Activated CD4-positive, alpha-beta memory T cell treated with anti-CD3 and anti-CD28 coated beads, Interleukin-2, amount 10 ng/mL, durations not matched to agents 7 days and 5 days (primary cell): ENCODE measurements around the gene POLR3B. TPM values are rescaled to one million over a fixed set of nuclear protein-coding genes. Genes with fewer than 3 reads are reported as not detected.
A peak's percentile ranks its signal among the peaks of the same experiment; 100 is the strongest.
"Not testable (repeated sequence)": the region's sequence is repeated elsewhere in the genome, so short reads cannot be mapped to it uniquely, and the experiment has no call there.

Experiments
- CTCF ChIA-PET: fragments of 350-600 bp; sonication (Branson Sonifier 250); formaldehyde crosslinking; loops from one replicate; lab custom pipeline; 2021; ENCODE audit warnings: antibody characterized with exemption, inconsistent platforms; lab: Charles Lee
- POLR2A ChIA-PET: fragments of 350-600 bp; sonication (Branson Sonifier 250); formaldehyde crosslinking; loops from one replicate; lab custom pipeline; 2021; ENCODE audit warnings: antibody characterized with exemption; lab: Charles Lee
- DNase-seq: peaks from one replicate; pipeline ENCODE4 v3.0.0-alpha.2; 2020
- H3K27ac Mint-ChIP-seq: one replicate; pipeline ENCODE4 v1.8.0; 2021; ENCODE audit warnings: mild to moderate bottlenecking, mixed read lengths
- H3K27me3 Mint-ChIP-seq: one replicate; pipeline ENCODE4 v1.8.0; 2021; ENCODE audit warnings: mixed read lengths
- H3K36me3 Mint-ChIP-seq: one replicate; pipeline ENCODE4 v1.8.0; 2021; ENCODE audit warnings: low read depth, mixed read lengths
- H3K4me1 Mint-ChIP-seq: one replicate; pipeline ENCODE4 v1.8.0; 2021; ENCODE audit warnings: mixed read lengths
- H3K4me3 Mint-ChIP-seq: one replicate; pipeline ENCODE4 v1.8.0; 2021; ENCODE audit warnings: mild to moderate bottlenecking, mixed read lengths
- H3K9me3 Mint-ChIP-seq: one replicate; pipeline ENCODE4 v1.8.0; 2021; ENCODE audit warnings: mixed read lengths
- total RNA-seq, 2 experiments: library from RNA; stranded (reverse); gene quantifications; one replicate each; pipeline ENCODE4 v1.2.3, GENCODE V29; 2021

POLR3B gene
- total RNA-seq, 2 experiments from 2014 or later, result 3.7 to 4.4 TPM

DNA sequence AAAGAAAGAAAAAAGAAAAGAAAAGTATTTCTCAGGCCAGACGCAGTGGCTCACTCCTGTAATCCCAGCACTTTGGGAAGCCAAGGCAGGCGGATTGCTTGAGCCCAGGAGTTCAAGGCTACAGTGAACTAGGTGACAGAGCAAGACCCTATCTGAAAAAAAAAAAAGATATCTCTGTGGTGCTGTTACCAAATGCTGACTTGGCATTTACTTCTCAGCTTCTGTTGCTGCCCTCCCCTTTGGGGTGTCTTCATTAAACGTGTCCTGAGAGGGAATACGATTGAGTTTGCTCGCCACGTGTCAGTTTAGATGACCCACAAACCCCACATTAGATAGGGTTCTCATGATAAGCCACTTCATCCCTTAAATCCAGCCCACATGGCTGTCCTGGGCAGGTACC, 4.4 kb upstream of the POLR3B start:
- Mint-ChIP-seq H3K27ac (no peak overlapping the region), H3K27me3 (peaks cover 4% of the 10 kb centered on the region), H3K36me3 (no peaks in the 10 kb centered on the region), H3K4me3 (no peak overlapping the region), H3K4me1 (peaks cover 11% of the 10 kb centered on the region), H3K9me3 (no peaks in the 10 kb centered on the region)
- DNase-seq, result no peak
- POLR2A ChIA-PET, result no interaction called here
- CTCF ChIA-PET, result no interaction called here

DNA sequence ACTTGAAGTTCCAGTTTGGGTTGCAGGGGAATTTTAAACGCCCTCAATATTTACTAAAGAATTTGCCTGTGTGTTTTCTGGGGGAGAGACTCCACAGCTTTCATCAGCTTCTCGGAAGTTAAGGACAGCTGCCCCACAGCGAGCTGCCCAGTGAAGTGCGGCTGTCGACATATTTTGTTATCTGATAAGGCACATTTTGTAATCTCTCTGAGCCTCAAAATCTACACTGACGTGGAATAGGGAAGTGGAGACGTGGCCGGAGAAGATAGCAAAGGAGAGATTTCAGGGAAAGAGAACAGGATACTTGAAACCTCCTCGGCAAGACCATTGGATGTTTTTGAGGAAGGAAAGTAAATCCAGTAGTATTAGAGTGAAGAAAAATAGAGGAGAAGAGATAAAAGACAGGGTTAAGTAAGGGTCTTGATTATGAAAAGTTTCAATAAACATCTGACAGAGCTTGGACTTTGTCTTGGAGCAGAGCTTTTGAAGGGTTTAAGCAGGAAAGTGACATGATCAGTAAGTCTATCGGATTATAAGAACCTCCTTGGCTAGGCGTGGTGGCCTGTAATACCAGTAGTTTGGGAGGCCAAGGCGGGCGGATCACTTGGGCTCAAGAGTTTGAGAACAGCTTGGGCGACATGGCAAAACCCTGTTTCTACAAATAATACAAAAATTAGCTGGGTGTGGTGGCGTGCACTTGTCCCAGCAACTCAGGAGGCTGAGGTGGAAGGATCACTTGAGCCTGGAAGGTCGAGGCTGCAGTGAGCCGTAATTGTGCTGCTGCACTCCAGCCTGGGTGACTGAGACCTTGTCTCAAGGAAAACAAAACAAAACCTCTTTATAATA, 1.1 kb downstream of the POLR3B start:
- Mint-ChIP-seq H3K36me3 (no peaks in the 10 kb centered on the region), H3K4me1 (peaks cover 20% of the 10 kb centered on the region), H3K27me3 (no peaks in the 10 kb centered on the region), H3K9me3 (no peaks in the 10 kb centered on the region), H3K27ac (peak overlapping the region; percentile 88), H3K4me3 (peak overlapping the region; percentile 87)
- POLR2A ChIA-PET, result interaction anchor here (0.7 to 3.9 kb wide), 9 partner anchors 8 to 626 kb away, joined by 3 to 47 read pairs (median 5); partner anchors contain the start of genes TCP11L2 and TMEM263
- DNase-seq, result no peak
- CTCF ChIA-PET, result interaction anchor here (0.7 to 3.3 kb wide), 22 partner anchors 9 to 597 kb away, joined by 3 to 27 read pairs (median 5); partner anchors contain the start of genes TCP11L2 and TMEM263

DNA sequence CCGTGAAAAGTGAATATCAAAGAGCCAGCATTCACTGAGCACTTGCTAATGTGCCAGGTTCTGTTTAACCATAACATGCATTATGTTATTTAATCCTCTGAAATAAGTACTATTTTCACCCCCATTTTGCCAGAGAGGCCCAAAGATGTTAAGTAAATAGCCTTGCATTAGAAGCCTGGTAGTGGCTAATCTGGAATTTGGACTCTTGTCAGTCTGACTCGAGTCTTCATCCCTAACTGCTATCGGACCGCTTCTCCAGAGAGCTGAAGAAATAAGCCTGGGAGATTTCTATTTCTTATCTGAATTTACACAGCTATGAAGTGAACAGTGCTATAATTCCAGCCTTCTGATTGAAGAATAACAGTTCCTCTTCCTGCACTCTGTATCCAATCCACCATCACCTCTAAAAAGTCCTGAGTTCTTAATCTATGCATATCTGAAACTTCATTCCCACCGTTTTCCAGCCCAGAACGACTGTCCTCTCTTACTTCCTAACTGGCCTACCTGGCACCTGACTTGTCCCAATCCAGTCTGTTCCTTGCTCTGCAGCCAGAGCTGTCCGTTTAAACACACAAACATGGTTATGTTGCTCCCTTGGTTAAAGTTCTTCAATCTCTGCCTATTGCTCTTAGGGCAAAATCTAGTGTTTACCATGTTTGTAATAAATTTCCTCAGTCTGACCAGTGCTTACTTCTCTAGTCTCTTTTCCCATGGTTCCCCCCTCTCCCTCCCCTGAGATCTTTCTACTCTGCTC, 2.3 kb downstream of the POLR3B start:
- ChIA-PET POLR2A (no interaction called here), CTCF (interaction anchor here (0.7 to 1.6 kb wide), 4 partner anchors 62 to 560 kb away, joined by 3 to 5 read pairs (median 4); no protein-coding TSS in a partner anchor)
- Mint-ChIP-seq H3K27me3 (no peaks in the 10 kb centered on the region), H3K36me3 (no peaks in the 10 kb centered on the region), H3K9me3 (no peaks in the 10 kb centered on the region), H3K4me3 (no peak overlapping the region), H3K4me1 (peaks cover 20% of the 10 kb centered on the region), H3K27ac (no peak overlapping the region)
- DNase-seq, result no peak

DNA sequence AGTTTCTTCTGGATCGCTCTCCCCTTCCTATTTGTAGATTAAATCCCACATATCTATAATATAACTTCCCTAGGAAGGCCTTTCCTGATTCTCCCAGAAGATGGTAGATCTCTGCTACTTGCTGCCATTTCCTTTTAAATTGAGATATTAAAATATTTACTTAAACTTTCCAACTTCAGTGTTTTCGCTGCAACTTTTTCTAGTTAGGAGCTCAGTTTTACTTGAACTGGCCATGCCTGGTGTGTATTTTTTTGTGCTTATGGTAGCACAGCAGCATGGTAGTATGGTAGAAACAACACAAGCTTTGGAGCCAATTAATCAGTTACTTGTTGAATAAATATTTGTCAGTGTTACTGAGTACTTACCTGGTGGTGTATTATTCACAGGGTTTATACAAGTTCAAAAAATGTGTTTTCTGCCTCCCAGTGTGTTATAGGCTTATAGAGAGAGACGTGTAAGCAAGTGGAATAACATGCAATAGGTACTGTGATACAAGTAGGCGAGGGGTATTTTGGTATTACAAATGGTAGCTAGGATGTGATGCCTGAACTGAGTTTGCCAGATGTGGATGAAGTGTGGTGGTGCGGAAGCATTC, 2.9 kb downstream of the POLR3B start:
- peaks cover 20% of the 10 kb centered on the region for H3K4me1 Mint-ChIP-seq
- no peaks in the 10 kb centered on the region for H3K9me3 Mint-ChIP-seq
- no peak overlapping the region for H3K27ac Mint-ChIP-seq
- no peak for DNase-seq
- ChIA-PET CTCF (interaction anchor here (1.6 kb wide), 1 partner anchor 137 kb away, joined by 5 read pairs; no protein-coding TSS in a partner anchor), POLR2A (interaction anchor here (2.0 kb wide), 1 partner anchor 59 kb away, joined by 4 read pairs; no protein-coding TSS in a partner anchor)
- H3K27me3 Mint-ChIP-seq, result no peaks in the 10 kb centered on the region
- H3K4me3 Mint-ChIP-seq, result no peak overlapping the region
- no peaks in the 10 kb centered on the region for H3K36me3 Mint-ChIP-seq

DNA sequence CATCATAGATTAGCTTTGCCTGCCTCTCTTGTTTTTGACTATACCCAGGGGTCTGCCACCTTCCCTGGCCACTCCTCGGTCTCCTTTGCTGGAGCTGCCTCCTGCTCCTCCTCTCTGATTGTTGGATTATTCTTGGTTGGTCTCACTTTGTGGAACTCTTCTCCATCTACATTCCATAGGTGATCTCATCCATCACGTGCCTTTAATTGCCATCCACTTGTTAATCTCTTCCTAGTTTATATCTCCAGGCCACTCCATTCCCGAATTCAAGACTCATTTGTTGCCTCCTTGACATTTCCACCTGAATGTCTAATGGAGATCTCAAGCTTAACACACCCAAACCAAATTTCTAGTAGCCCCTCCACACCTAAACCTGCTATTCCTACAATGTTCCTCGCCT, 5.4 kb downstream of the POLR3B start:
- peaks cover 11% of the 10 kb centered on the region for H3K4me1 Mint-ChIP-seq
- CTCF ChIA-PET, result no interaction called here

DNA sequence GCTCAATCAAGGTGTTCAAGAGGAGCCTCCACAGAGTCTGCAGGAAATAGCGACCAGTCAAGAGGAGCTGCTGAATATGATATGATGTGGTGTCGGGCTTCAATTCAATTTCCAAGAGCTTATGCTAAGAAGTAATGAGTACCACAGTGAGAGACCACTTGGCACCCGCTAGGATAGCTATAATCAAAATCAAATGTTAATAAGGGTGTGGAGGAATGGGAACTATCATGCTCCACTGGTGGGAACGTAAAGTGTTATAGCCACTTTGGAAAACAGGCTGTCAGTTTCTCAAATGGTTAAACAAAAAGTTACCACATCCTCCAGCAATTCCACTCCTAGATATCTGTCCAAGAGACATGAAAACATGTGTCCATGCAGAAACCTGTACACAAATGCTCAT, 6.7 kb downstream of the POLR3B start:
- H3K36me3 Mint-ChIP-seq, result no peaks in the 10 kb centered on the region
- POLR2A ChIA-PET, result no interaction called here
- H3K27ac Mint-ChIP-seq, result no peak overlapping the region
- CTCF ChIA-PET, result no interaction called here
- H3K27me3 Mint-ChIP-seq, result no peaks in the 10 kb centered on the region
- no peaks in the 10 kb centered on the region for H3K4me1 Mint-ChIP-seq
- no peaks in the 10 kb centered on the region for H3K9me3 Mint-ChIP-seq
- no peak for DNase-seq
- H3K4me3 Mint-ChIP-seq, result no peak overlapping the region

More for the DNA sequence above, 5.4 kb downstream of the POLR3B start:
- no peak for DNase-seq
- Mint-ChIP-seq H3K27me3 (no peaks in the 10 kb centered on the region), H3K27ac (no peak overlapping the region), H3K9me3 (no peaks in the 10 kb centered on the region), H3K4me3 (no peak overlapping the region), H3K36me3 (no peaks in the 10 kb centered on the region)
- POLR2A ChIA-PET, result no interaction called here

DNA sequence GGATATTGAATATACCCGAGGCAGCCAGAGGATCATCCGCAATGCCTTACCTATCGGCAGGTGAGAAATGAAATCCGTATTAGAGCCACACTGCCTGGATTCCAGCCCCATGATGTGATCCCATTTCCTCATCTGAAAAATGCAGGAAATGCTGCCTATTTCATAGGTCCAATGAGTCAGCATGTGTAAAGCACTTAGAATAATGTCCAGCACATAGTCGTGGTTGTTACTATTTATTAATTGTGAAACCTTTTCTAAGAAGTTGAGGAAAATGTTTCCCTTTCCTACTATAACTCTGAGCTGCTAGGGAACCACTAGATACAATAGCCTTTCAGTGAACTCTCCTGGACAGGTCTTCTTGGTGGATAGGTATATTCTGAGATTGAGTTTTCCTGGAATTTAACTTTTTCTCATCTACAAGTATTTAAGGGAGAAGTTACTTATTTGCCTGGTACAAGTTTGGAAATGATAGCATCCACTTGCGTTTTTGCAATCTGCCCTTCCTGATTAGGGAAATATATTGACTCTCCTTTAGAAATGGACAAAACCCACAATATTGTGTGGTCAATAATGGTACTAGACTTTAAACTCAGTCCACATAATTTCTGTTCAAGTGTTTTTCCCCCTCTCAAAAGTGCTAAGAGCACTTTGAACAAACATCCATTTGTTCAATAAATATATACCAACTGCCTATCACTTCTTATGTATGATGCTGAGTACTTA, 12.2 kb downstream of the POLR3B start:
- CTCF ChIA-PET, result interaction anchor here (3.0 kb wide), 1 partner anchor 9 kb away, joined by 9 read pairs; no protein-coding TSS in a partner anchor
- Mint-ChIP-seq H3K4me1 (no peaks in the 10 kb centered on the region), H3K4me3 (no peak overlapping the region), H3K9me3 (no peaks in the 10 kb centered on the region), H3K27me3 (no peaks in the 10 kb centered on the region), H3K27ac (no peak overlapping the region), H3K36me3 (peaks cover 16% of the 10 kb centered on the region)
- DNase-seq, result no peak
- POLR2A ChIA-PET, result no interaction called here

DNA sequence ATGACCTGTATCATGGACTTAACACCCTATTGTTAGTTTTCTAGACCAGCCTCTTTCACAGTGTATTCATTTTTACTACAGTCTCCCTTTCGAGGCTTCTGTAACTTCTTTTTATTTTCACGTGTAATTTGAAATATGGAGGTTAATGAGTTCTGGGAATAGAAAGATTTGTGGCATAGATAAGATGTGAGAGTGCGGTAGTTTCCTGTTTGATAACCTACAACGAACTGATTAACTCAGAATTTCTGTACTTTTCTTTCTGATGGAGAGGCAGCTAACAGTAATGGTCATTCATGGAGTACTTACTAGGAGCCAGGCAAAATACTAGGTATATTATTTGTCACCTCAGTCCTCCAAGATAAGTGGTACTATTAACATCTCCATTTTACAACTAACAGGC, 21.2 kb downstream of the POLR3B start:
- Mint-ChIP-seq H3K36me3 (peaks cover 57% of the 10 kb centered on the region), H3K27me3 (no peaks in the 10 kb centered on the region), H3K4me3 (no peak overlapping the region)

DNA sequence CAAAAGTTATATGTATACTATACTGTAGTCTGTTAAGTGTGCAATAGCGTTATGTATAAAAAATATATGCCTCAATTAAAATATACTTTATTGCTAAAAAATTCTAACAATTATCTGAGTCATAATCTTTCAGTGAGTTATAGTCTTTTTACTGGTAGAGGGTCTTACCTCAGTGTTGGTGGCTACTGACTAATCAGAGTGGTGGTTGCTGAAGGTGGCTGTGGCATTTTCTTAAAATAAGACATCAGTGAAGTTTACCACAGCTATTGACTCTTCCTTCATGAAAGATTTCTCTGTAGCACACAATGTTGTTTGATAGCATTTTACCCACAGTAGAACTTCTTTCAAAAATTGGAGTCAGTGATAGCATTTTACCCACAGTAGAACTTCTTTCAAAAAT, 23.4 kb downstream of the POLR3B start:
- H3K36me3 Mint-ChIP-seq, result peaks cover 53% of the 10 kb centered on the region

More for the DNA sequence above, 21.2 kb downstream of the POLR3B start:
- Mint-ChIP-seq H3K9me3 (peaks cover 6% of the 10 kb centered on the region), H3K4me1 (peaks cover 18% of the 10 kb centered on the region), H3K27ac (no peak overlapping the region)
- ChIA-PET POLR2A (interaction anchor here (1.4 kb wide), 1 partner anchor 21 kb away, joined by 9 read pairs; the partner anchor contains the start of gene POLR3B), CTCF (interaction anchor here (0.7 to 4.3 kb wide), 5 partner anchors 8 to 1330 kb away, joined by 3 to 24 read pairs (median 4); partner anchors contain the start of gene POLR3B)
- no peak for DNase-seq

DNA sequence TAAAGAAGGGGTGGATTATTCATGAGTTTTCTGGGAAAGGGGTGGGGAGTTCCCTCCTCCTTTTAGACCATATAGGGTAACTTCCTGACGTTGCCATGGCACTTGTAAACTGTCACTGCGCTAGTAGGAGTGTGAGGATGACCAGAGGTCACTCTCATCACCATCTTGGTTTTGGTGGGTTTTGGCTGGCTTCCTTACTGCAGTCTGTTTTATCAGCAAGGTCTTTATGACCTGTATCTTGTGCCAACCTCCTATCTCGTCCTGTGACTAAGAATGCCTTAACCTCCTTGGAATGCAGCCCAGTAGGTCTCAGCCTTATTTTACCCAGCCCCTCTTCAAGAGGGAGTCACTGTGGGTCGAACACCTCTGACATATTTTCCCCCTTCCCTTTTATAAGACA, 24.3 kb downstream of the POLR3B start:
- POLR2A ChIA-PET, result interaction anchor here (1.3 kb wide), 1 partner anchor 36 kb away, joined by 3 read pairs; no protein-coding TSS in a partner anchor
- H3K36me3 Mint-ChIP-seq, result peaks cover 45% of the 10 kb centered on the region
- not testable (repeated sequence) for H3K27ac Mint-ChIP-seq, DNase-seq, H3K9me3 Mint-ChIP-seq, H3K4me3 Mint-ChIP-seq, H3K27me3 Mint-ChIP-seq
- CTCF ChIA-PET, result interaction anchor here (0.6 to 1.8 kb wide), 4 partner anchors 263 to 538 kb away, joined by 3 to 6 read pairs (median 4); no protein-coding TSS in a partner anchor
- peaks cover 18% of the 10 kb centered on the region for H3K4me1 Mint-ChIP-seq

More for the DNA sequence above, 23.4 kb downstream of the POLR3B start:
- DNase-seq, result no peak
- Mint-ChIP-seq H3K27me3 (no peaks in the 10 kb centered on the region), H3K4me3 (no peak overlapping the region), H3K4me1 (peaks cover 18% of the 10 kb centered on the region), H3K27ac (no peak overlapping the region), H3K9me3 (peaks cover 6% of the 10 kb centered on the region)
- POLR2A ChIA-PET, result interaction anchor here (0.9 to 1.4 kb wide), 2 partner anchors 23 to 188 kb away, joined by 3 to 4 read pairs; partner anchors contain the start of gene POLR3B
- CTCF ChIA-PET, result interaction anchor here (0.6 to 4.3 kb wide), 5 partner anchors 9 to 539 kb away, joined by 4 to 24 read pairs (median 4); partner anchors contain the start of gene POLR3B

DNA sequence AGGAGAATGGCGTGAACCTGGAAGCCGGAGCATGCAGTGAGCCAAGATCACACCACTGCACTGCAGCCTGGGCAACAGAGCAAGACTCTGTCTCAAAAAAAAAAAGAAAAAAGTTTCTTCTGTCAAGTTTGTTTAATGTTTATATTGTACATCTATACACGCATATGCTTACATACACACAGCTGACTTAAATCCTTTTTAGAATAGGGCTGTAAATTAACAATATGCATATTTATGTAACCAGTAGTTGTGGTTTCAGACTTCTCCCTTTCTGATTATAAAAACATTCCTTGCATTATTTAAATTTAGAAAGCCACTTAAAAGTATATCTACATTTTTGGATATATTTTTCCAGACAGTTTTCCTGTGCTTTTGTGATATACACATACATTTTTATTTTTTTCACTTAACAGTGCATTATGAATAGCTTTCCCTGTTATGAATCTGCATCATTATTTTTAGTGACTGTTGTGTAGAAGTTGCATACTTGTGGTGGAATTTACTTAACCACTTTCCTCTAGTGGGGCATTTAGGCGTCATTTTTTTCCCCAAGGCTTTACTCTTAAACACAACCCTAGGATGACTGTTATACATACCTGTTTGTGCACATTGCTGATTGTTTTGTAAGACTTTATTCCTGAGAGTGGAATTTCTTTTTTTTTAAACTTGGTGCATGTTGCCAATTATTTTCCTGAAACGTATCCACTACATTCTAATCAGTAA, 29.4 kb downstream of the POLR3B start:
- no peak overlapping the region for H3K27ac Mint-ChIP-seq
- DNase-seq, result no peak
- no peaks in the 10 kb centered on the region for H3K27me3 Mint-ChIP-seq
- POLR2A ChIA-PET, result no interaction called here
- H3K4me3 Mint-ChIP-seq, result no peak overlapping the region
- CTCF ChIA-PET, result interaction anchor here (0.6 to 3.5 kb wide), 5 partner anchors 9 to 532 kb away, joined by 3 to 24 read pairs (median 4); partner anchors contain the start of gene POLR3B
- H3K9me3 Mint-ChIP-seq, result no peaks in the 10 kb centered on the region
- H3K36me3 Mint-ChIP-seq, result peaks cover 14% of the 10 kb centered on the region
- H3K4me1 Mint-ChIP-seq, result peaks cover 5% of the 10 kb centered on the region
